A549 (cell line): Measurements from ENCODE around the gene MAP3K10. TPM values are rescaled to one million over a fixed set of nuclear protein-coding genes. Genes with fewer than 3 reads are reported as not detected.
"Not testable (repeated sequence)": the region's sequence is repeated elsewhere in the genome, so short reads cannot be mapped to it uniquely, and the experiment has no call there.

Experiments used
- ATAC-seq, 2 experiments: fragments of 200-7000 bp in 1 of 2; fragments of >200 bp in 1 of 2; cut with Nextera tagmentation in 1 of 2; cut with Tn5 transposase in 1 of 2; 3 replicates each; pipeline versions ENCODE4 v1.8.0 to v1.9.1; 2018 to 2020; ENCODE audit warnings: mild to moderate bottlenecking in 1 of 2, moderate library complexity in 1 of 2
- CTCF ChIA-PET: fragments of 300-600 bp; sonication (Branson Sonifier 250); formaldehyde crosslinking; extraction: SDS; loops from one replicate; lab custom pipeline; 2021; ENCODE audit warnings: antibody characterized with exemption, inconsistent platforms; lab: Yijun Ruan, JAX
- POLR2A ChIA-PET: fragments of 350-600 bp; formaldehyde crosslinking; extraction: SDS; loops from one replicate; lab custom pipeline; 2021; ENCODE audit warnings: antibody characterized with exemption, inconsistent platforms; lab: Yijun Ruan, JAX
- DNase-seq, 2 experiments: peaks; one replicate each; pipeline versions ENCODE4 v3.0.0 to v3.0.0-alpha.2; 2011 to 2016; ENCODE audit warnings: low read depth in 1 of 2, low spot score in 1 of 2
- FAIRE-seq: peaks from 2 replicates; lab custom pipeline; 2011; peaks lifted over from hg19 to GRCh38; lab: Jason Lieb, UNC
- H3K27ac ChIP-seq, 2 experiments: fragments of >200 bp; sonication (Bioruptor Twin); formaldehyde crosslinking; 3 replicates each; pipeline ENCODE4 v1.5.1; 2016 to 2017
- H3K4me1 ChIP-seq: fragments of >200 bp; sonication (Bioruptor Twin); formaldehyde crosslinking; 3 replicates; pipeline ENCODE4 v1.6.1; 2016
- H3K4me2 ChIP-seq: fragments of >200 bp; sonication (Bioruptor Twin); formaldehyde crosslinking; 3 replicates; pipeline ENCODE4 v1.6.1; 2016
- H3K4me3 ChIP-seq: fragments of >200 bp; sonication (Bioruptor Twin); formaldehyde crosslinking; 3 replicates; pipeline ENCODE4 v1.5.1; 2016
- H3K9me3 ChIP-seq: fragments of >200 bp; sonication (Bioruptor Twin); formaldehyde crosslinking; 3 replicates; pipeline ENCODE4 v1.6.1; 2016
- BHLHE40 ChIP-seq: IDR thresholded peaks from 2 replicates; pipeline ENCODE4 v1.6.1; 2012; ENCODE audit warnings: low read depth, low read length, inconsistent platforms
- CBX8 ChIP-seq: fragments of 200-600 bp; sonication (generic); IDR thresholded peaks from 2 replicates; pipeline ENCODE4 v1.6.1; 2016
- CTCF ChIP-seq: fragments of >200 bp; sonication (Bioruptor Twin); formaldehyde crosslinking; IDR thresholded peaks from 3 replicates; pipeline ENCODE4 v1.5.1; 2016
- EHF ChIP-seq: fragments of 250-450 bp; sonication (Bioruptor Pico); IDR thresholded peaks from 2 replicates; pipeline ENCODE4 v1.5.0; 2020; ENCODE audit warnings: mild to moderate bottlenecking
- FOSB ChIP-seq: fragments of 250-450 bp; sonication (Bioruptor Pico); IDR thresholded peaks from 2 replicates; pipeline ENCODE4 v1.5.0; 2020; ENCODE audit warnings: mild to moderate bottlenecking, moderate library complexity
- HEYL ChIP-seq: fragments of 250-450 bp; sonication (Bioruptor Pico); IDR thresholded peaks from 2 replicates; pipeline ENCODE4 v1.8.0; 2021; ENCODE audit warnings: mild to moderate bottlenecking, moderate library complexity
- HMGXB4 ChIP-seq: fragments of 250-450 bp; sonication (Bioruptor Pico); IDR thresholded peaks from 2 replicates; pipeline ENCODE4 v1.5.0; 2021; ENCODE audit warnings: mild to moderate bottlenecking, moderate library complexity, borderline replicate concordance
- HOXA7 ChIP-seq: fragments of 250-450 bp; sonication (Bioruptor Pico); IDR thresholded peaks from 2 replicates; pipeline ENCODE4 v1.5.0; 2020; ENCODE audit warnings: mild to moderate bottlenecking, moderate library complexity
- MAFK ChIP-seq: fragments of 450-650 bp; IDR thresholded peaks from 2 replicates; pipeline ENCODE4 v1.6.1; 2014; ENCODE audit not compliant: partially characterized antibody
- MYC ChIP-seq: IDR thresholded peaks from 2 replicates; pipeline ENCODE4 v1.6.1; 2012; ENCODE audit warnings: mild to moderate bottlenecking, inconsistent platforms, low read length, improper control_type of control experiment, borderline replicate concordance
- NPAS2 ChIP-seq: fragments of 250-450 bp; sonication (Bioruptor Pico); IDR thresholded peaks from 2 replicates; pipeline ENCODE4 v1.8.0; 2022; ENCODE audit warnings: mild to moderate bottlenecking, moderate library complexity, borderline replicate concordance
- POLR2A ChIP-seq: IDR thresholded peaks from 2 replicates; pipeline ENCODE4 v1.6.1; 2012; ENCODE audit warnings: mild to moderate bottlenecking, low read length
- RAD21 ChIP-seq, 2 experiments: fragments of >200 bp in 1 of 2; sonication (Bioruptor Twin) in 1 of 2; formaldehyde crosslinking in 1 of 2; IDR thresholded peaks in 1 of 2; conservative IDR thresholded peaks in 1 of 2; 2 replicates in 1 of 2; 3 replicates in 1 of 2; pipeline ENCODE4 v1.6.1; 2012 to 2018; ENCODE audit warnings: inconsistent platforms in 1 of 2
- RCOR1 ChIP-seq: fragments of 150-350 bp; IDR thresholded peaks from 2 replicates; pipeline ENCODE4 v1.6.1; 2014; ENCODE audit warnings: antibody characterized with exemption, low read length, low read depth
- TP53 ChIP-seq: fragments of 250-450 bp; sonication (Bioruptor Pico); IDR thresholded peaks from 2 replicates; pipeline ENCODE4 v1.5.0; 2021; ENCODE audit warnings: mild to moderate bottlenecking, moderate library complexity
- USF2 ChIP-seq: fragments of 450-650 bp; IDR thresholded peaks from 2 replicates; pipeline ENCODE4 v1.6.1; 2014; ENCODE audit warnings: antibody characterized with exemption
- ZC3H11A ChIP-seq: fragments of 450-650 bp; IDR thresholded peaks from 2 replicates; pipeline ENCODE4 v1.6.1; 2014; ENCODE audit warnings: antibody characterized with exemption, mild to moderate bottlenecking
- ZNF302 ChIP-seq: fragments of 250-450 bp; sonication (Bioruptor Pico); IDR thresholded peaks from 2 replicates; pipeline ENCODE4 v1.9.0; 2021; ENCODE audit warnings: inconsistent platforms, mild to moderate bottlenecking, moderate library complexity
- WGBS: methylation state at CpG from one replicate; pipeline ENCODE4 v1.1.6; 2017; ENCODE audit errors: missing lambda C conversion rate; 5-methylcytosine and 5-hydroxymethylcytosine counted together
- polyA plus RNA-seq, 4 experiments: library from polyadenylated mRNA; depleted of rRNA in 3 of 4; stranded (reverse); fragments of >200 nt; fragmentation: RNase III in 1 of 4; extraction: RNeasy Plus Mini Kit Qiagen cat#74134 plus additional on column Dnase treatment in 1 of 4; gene quantifications; 2 replicates in 3 of 4; 3 replicates in 1 of 4; pipeline ENCODE4 v1.2.3, GENCODE V29; 2011 to 2017

MAP3K10 gene
- polyA plus RNA-seq, 2 of the 4 experiments (the other 2 are of a cell fraction) = 6.6 to 21.0 TPM

- ChIA-PET POLR2A (interaction anchor here (0.7 kb wide), 1 partner anchor 27 kb away, joined by 3 read pairs; no protein-coding TSS in a partner anchor), CTCF (interaction anchor here (0.8 to 3.8 kb wide), 7 partner anchors 10 to 471 kb away, joined by 3 to 28 read pairs (median 4); no protein-coding TSS in a partner anchor)
- no peak for TF ChIP-seq RCOR1
- TF ChIP-seq BHLHE40 = no peak
- TF ChIP-seq ZNF302 (CRISPR knock-in tag) = no peak
- TF ChIP-seq CBX8 = no peak
- no peak for TF ChIP-seq FOSB (CRISPR knock-in tag)
- TF ChIP-seq EHF (CRISPR knock-in tag) = no peak
- no peak for TF ChIP-seq NPAS2 (CRISPR knock-in tag)
- TF ChIP-seq HMGXB4 = no peak
- TF ChIP-seq ZC3H11A = no peak
- TF ChIP-seq TP53 = no peak
- TF ChIP-seq MAFK = no peak
- TF ChIP-seq MYC = no peak
- no peak for TF ChIP-seq USF2
- TF ChIP-seq HEYL (CRISPR knock-in tag) = no peak
- TF ChIP-seq HOXA7 = no peak
- 72% methylated on average over 4 of the region's 4 CpGs for WGBS
- Histone ChIP-seq H3K4me3 (no peak overlapping the region), H3K4me2 (no peak overlapping the region), H3K4me1 (no peaks in the 10 kb centered on the region), H3K27ac (no peak overlapping the region), H3K9me3 (no peaks in the 10 kb centered on the region)
- DNase-seq = no peak
- peak in 1 of 2 experiments; percentile 34; a peak in 3 of 6 replicates for ATAC-seq
- FAIRE-seq = no peak
Observed at GRCh38 chr19:40163541-40164129, 27.6 kb upstream of the MAP3K10 start.

GRCh38 chr19:40165362-40165937 is 25.8 kb upstream of the MAP3K10 start:
- FAIRE-seq = no peak
- Histone ChIP-seq H3K27ac (no peak overlapping the region), H3K4me2 (no peak overlapping the region)
- TF ChIP-seq RAD21 (conservative IDR thresholded peaks at IDR 0.05 in 1 of 2, IDR thresholded peaks at IDR 0.05 in 1 of 2) = peak; percentile 53 to 64; a peak in 4 of 5 replicates
- TF ChIP-seq CTCF = peak; percentile 61
- no peak for TF ChIP-seq POLR2A
- TF ChIP-seq, all 56 proteins: peak for 2
- no peak overlapping the region for H3K4me3 ChIP-seq
- POLR2A ChIA-PET = no interaction called here
- WGBS = 24% methylated on average over 10 of the region's 10 CpGs
- DNase-seq (peak in 1 of 2 experiments; percentile 77), ATAC-seq (peak; percentile 71 to 83)
- no peaks in the 10 kb centered on the region for H3K4me1 ChIP-seq
- no peaks in the 10 kb centered on the region for H3K9me3 ChIP-seq
- CTCF ChIA-PET = interaction anchor here (0.6 to 3.8 kb wide), 32 partner anchors 8 to 614 kb away, joined by 3 to 28 read pairs (median 4); partner anchors contain the start of gene MAP3K10

GRCh38 chr19:40169482-40170302 is 21.5 kb upstream of the MAP3K10 start:
- POLR2A ChIA-PET, FAIRE-seq, H3K27ac ChIP-seq, H3K4me1 ChIP-seq, H3K9me3 ChIP-seq, ATAC-seq, DNase-seq, H3K4me2 ChIP-seq, H3K4me3 ChIP-seq: not testable (repeated sequence)
- CTCF ChIA-PET = interaction anchor here (1.1 to 11.7 kb wide), 6 partner anchors 10 to 352 kb away, joined by 3 to 92 read pairs (median 4); no protein-coding TSS in a partner anchor
- WGBS = 79% methylated on average over 30 of the region's 30 CpGs

GRCh38 chr19:40170303-40170989 is 20.8 kb upstream of the MAP3K10 start:
- FAIRE-seq, H3K27ac ChIP-seq, POLR2A ChIA-PET, H3K4me3 ChIP-seq, H3K4me2 ChIP-seq, DNase-seq, H3K4me1 ChIP-seq, H3K9me3 ChIP-seq: not testable (repeated sequence)
- ATAC-seq = peak; percentile 53 to 76; a peak in 5 of 6 replicates
- CTCF ChIA-PET = interaction anchor here (1.0 to 11.7 kb wide), 6 partner anchors 10 to 255 kb away, joined by 3 to 92 read pairs (median 4); no protein-coding TSS in a partner anchor
- 86% methylated on average over 37 of the region's 39 CpGs for WGBS

GRCh38 chr19:40171293-40171692 is 19.9 kb upstream of the MAP3K10 start:
- H3K27ac ChIP-seq, H3K4me3 ChIP-seq, POLR2A ChIA-PET, FAIRE-seq, H3K9me3 ChIP-seq, DNase-seq, H3K4me1 ChIP-seq, H3K4me2 ChIP-seq: not testable (repeated sequence)
- 92% methylated on average over 4 of the region's 4 CpGs for WGBS
- CTCF ChIA-PET = interaction anchor here (0.7 to 11.7 kb wide), 5 partner anchors 9 to 48 kb away, joined by 3 to 92 read pairs (median 4); no protein-coding TSS in a partner anchor
- 0 out of 6 replicates have a peak, but pooled peaks of 1 of the 2 experiments have one; percentile 43 for ATAC-seq
